ENCODE measurements around the gene NLGN1. TPM values are rescaled to one million over a fixed set of nuclear protein-coding genes. Genes with fewer than 3 reads are reported as not detected.

NLGN1 gene
- total RNA-seq, 1 donor from 2014 or later = not detected

DNA sequence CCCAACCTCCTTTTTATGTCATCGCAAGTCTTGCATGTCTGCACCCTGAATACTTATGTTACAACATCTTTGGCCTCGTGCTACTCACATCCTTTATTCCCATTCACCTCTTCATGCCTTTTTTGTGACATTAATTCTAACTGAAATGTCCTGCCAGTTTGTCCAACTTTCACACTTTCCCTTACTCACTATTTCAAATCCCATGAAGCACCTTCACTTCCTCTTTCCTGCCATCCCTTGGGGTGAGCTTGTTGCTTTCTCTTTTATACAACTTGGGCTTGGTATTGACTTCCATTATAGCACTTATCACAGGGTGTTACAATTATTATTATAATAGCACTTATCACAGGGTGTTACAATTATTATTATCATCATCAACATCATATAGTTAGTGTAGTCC is 496.3 kb downstream of the NLGN1 start:
- peaks cover 10% of the 10 kb centered on the region for H3K4me1 Mint-ChIP-seq (ENCODE audit: low read depth)
- TF ChIP-seq, protein P1, sequence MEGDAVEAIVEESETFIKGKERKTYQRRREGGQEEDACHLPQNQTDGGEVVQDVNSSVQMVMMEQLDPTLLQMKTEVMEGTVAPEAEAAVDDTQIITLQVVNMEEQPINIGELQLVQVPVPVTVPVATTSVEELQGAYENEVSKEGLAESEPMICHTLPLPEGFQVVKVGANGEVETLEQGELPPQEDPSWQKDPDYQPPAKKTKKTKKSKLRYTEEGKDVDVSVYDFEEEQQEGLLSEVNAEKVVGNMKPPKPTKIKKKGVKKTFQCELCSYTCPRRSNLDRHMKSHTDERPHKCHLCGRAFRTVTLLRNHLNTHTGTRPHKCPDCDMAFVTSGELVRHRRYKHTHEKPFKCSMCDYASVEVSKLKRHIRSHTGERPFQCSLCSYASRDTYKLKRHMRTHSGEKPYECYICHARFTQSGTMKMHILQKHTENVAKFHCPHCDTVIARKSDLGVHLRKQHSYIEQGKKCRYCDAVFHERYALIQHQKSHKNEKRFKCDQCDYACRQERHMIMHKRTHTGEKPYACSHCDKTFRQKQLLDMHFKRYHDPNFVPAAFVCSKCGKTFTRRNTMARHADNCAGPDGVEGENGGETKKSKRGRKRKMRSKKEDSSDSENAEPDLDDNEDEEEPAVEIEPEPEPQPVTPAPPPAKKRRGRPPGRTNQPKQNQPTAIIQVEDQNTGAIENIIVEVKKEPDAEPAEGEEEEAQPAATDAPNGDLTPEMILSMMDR (IDR thresholded peaks at IDR 0.05) = no peak
- H3K4me3 Mint-ChIP-seq (ENCODE audit: unreplicated experiment) = no peak overlapping the region
- no peaks in the 10 kb centered on the region for H3K9me3 Mint-ChIP-seq (ENCODE audit: low read depth)
- no peak for DNase-seq (ENCODE audit: low spot score)
- no peak overlapping the region for H3K27ac Mint-ChIP-seq (ENCODE audit: unreplicated experiment)
- no peaks in the 10 kb centered on the region for H3K36me3 Mint-ChIP-seq (ENCODE audit: low read depth)
- no peaks in the 10 kb centered on the region for H3K27me3 Mint-ChIP-seq (ENCODE audit: low read depth)

DNA sequence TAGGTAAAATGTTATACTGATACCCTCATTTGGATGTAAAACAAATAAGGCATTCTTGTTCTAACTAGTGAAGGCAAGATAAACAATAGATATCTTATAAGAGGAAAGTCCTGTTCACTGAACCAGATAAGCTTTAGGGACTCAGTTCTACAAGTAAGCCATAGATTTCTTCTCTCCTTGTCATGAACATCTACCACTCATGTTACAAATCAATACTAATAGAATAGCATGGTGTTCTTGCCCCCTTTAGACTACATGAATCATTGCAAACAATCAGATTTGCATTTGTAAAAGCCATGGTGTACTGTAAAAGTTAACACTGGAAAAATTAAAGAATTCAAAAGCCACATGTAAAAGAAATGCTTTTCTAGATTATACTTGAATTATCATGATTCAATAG is 500.1 kb downstream of the NLGN1 start:
- H3K4me1 Mint-ChIP-seq (ENCODE audit: low read depth) = no peaks in the 10 kb centered on the region

DNA sequence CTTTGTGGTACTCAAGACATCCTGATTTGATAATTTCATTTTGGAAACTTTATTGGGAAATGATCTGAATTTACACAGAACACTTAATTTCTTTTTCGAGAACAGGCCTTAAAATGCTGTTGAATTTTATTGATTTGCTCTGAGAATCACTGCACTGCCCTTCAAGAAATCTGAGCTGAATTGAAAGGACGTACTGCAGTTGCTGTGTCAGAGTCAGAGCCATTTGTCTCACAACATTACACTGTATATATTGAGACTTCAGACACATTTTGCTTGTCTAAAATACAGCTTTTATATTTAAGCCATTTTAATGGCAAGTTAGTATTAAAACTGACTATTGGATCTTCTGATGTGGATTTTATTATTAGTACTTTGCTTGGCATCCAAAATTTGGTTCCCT is 504.1 kb downstream of the NLGN1 start:
- H3K4me3 Mint-ChIP-seq (ENCODE audit: unreplicated experiment) = no peak overlapping the region
- H3K4me1 Mint-ChIP-seq (ENCODE audit: low read depth) = no peaks in the 10 kb centered on the region
- no peaks in the 10 kb centered on the region for H3K9me3 Mint-ChIP-seq (ENCODE audit: low read depth)
- no peaks in the 10 kb centered on the region for H3K27me3 Mint-ChIP-seq (ENCODE audit: low read depth)
- DNase-seq (ENCODE audit: low spot score) = no peak
- no peak overlapping the region for H3K27ac Mint-ChIP-seq (ENCODE audit: unreplicated experiment)
- no peaks in the 10 kb centered on the region for H3K36me3 Mint-ChIP-seq (ENCODE audit: low read depth)
- TF ChIP-seq, protein P1 (IDR thresholded peaks at IDR 0.05) = no peak

More for the DNA sequence above, 500.1 kb downstream of the NLGN1 start:
- Mint-ChIP-seq H3K27me3 (ENCODE audit: low read depth) (no peaks in the 10 kb centered on the region), H3K36me3 (ENCODE audit: low read depth) (no peaks in the 10 kb centered on the region), H3K4me3 (ENCODE audit: unreplicated experiment) (no peak overlapping the region), H3K27ac (ENCODE audit: unreplicated experiment) (no peak overlapping the region), H3K9me3 (ENCODE audit: low read depth) (no peaks in the 10 kb centered on the region)
- no peak for DNase-seq (ENCODE audit: low spot score)
- TF ChIP-seq, protein P1 (IDR thresholded peaks at IDR 0.05) = no peak

DNA sequence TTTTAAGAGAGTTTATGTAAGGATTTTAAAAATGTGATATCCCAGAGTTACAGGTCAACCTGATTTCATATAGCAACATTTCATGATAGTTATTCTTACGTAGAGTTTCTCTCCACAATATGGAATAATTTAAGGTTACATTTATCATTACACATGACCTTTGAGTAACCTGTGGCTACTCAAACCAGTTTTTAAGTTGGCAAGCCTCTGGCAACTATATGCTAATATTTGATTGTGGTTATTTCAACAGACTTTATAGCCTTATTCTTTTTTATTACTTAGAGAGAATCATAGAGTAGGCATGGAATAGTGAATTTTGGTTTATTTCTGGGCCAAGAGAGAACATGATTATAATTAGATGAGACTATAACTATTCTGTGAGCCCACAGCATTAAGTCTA is 504.9 kb downstream of the NLGN1 start:
- Mint-ChIP-seq H3K27me3 (ENCODE audit: low read depth) (no peaks in the 10 kb centered on the region), H3K27ac (ENCODE audit: unreplicated experiment) (no peak overlapping the region), H3K4me3 (ENCODE audit: unreplicated experiment) (no peak overlapping the region), H3K4me1 (ENCODE audit: low read depth) (no peaks in the 10 kb centered on the region), H3K9me3 (ENCODE audit: low read depth) (no peaks in the 10 kb centered on the region), H3K36me3 (ENCODE audit: low read depth) (no peaks in the 10 kb centered on the region)
- no peak for DNase-seq (ENCODE audit: low spot score)
- TF ChIP-seq, protein P1 (IDR thresholded peaks at IDR 0.05) = no peak

DNA sequence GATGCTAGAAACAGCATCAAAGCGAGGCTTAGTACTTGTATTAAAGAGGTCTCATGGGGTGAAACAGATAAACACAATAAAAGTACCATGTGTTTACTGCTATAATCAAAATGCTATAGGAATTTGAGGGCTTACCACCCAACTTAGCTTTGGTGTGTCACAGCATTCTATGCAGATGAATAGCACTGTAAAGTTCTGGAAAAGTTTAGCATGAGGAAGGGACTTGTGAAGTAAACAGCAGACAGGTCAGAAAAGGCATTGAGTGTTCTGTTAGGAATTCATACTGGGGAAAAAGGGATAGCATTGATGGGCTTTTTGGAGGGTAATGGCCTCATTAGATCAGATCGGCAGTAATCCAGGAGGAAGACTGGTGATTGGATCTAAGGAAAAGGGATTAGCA is 505.3 kb downstream of the NLGN1 start:
- H3K36me3 Mint-ChIP-seq (ENCODE audit: low read depth) = no peaks in the 10 kb centered on the region
- H3K27me3 Mint-ChIP-seq (ENCODE audit: low read depth) = no peaks in the 10 kb centered on the region
- H3K4me1 Mint-ChIP-seq (ENCODE audit: low read depth) = no peaks in the 10 kb centered on the region
- H3K9me3 Mint-ChIP-seq (ENCODE audit: low read depth) = no peaks in the 10 kb centered on the region
- TF ChIP-seq, protein P1 (IDR thresholded peaks at IDR 0.05) = no peak
- no peak for DNase-seq (ENCODE audit: low spot score)
- H3K27ac Mint-ChIP-seq (ENCODE audit: unreplicated experiment) = no peak overlapping the region
- H3K4me3 Mint-ChIP-seq (ENCODE audit: unreplicated experiment) = no peak overlapping the region
